ENCODE results near the gene RABEPK. TPM values are rescaled to one million over a fixed set of nuclear protein-coding genes. Genes with fewer than 3 reads are reported as not detected.
A peak's percentile ranks its signal among the peaks of the same experiment; 100 is the strongest.

RABEPK gene
- total RNA-seq, 4 donors from 2014 or later, result 8.7 to 15.0 (median 13.4) TPM

- ATAC-seq (no peak), DNase-seq (no peak)
- TF ChIP-seq, protein P1, sequence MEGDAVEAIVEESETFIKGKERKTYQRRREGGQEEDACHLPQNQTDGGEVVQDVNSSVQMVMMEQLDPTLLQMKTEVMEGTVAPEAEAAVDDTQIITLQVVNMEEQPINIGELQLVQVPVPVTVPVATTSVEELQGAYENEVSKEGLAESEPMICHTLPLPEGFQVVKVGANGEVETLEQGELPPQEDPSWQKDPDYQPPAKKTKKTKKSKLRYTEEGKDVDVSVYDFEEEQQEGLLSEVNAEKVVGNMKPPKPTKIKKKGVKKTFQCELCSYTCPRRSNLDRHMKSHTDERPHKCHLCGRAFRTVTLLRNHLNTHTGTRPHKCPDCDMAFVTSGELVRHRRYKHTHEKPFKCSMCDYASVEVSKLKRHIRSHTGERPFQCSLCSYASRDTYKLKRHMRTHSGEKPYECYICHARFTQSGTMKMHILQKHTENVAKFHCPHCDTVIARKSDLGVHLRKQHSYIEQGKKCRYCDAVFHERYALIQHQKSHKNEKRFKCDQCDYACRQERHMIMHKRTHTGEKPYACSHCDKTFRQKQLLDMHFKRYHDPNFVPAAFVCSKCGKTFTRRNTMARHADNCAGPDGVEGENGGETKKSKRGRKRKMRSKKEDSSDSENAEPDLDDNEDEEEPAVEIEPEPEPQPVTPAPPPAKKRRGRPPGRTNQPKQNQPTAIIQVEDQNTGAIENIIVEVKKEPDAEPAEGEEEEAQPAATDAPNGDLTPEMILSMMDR (IDR thresholded peaks at IDR 0.05 in 4 of 5, conservative IDR thresholded peaks at IDR 0.05 in 1 of 5), result no peak
- TF ChIP-seq POLR2A (IDR thresholded peaks at IDR 0.05), result no peak
- Histone ChIP-seq H3K27me3 (no peaks in the 10 kb centered on the region), H3K27ac (peak overlapping the region in 3 of 4 donors; percentile 7 to 30 (median 17)), H3K36me3 (peaks cover 5 to 56% of the 10 kb centered on the region in 2 donors), H3K9me3 (no peaks in the 10 kb centered on the region), H3K4me3 (peak overlapping the region in 1 of 4 donors; percentile 88), H3K4me1 (peaks cover 58 to 63% of the 10 kb centered on the region in 2 donors)
- intact Hi-C loops (cut with DNase I; ENCODE audit: low total_unique reads) (no loop called here), in situ Hi-C loops (cut with MboI; ENCODE audit: low sequenced_read_pairs in 4 of 4) (no loop called here)
These were observed 38.0 kb downstream of the RABEPK start for GRCh38 chr9:125238127-125238914.

DNA sequence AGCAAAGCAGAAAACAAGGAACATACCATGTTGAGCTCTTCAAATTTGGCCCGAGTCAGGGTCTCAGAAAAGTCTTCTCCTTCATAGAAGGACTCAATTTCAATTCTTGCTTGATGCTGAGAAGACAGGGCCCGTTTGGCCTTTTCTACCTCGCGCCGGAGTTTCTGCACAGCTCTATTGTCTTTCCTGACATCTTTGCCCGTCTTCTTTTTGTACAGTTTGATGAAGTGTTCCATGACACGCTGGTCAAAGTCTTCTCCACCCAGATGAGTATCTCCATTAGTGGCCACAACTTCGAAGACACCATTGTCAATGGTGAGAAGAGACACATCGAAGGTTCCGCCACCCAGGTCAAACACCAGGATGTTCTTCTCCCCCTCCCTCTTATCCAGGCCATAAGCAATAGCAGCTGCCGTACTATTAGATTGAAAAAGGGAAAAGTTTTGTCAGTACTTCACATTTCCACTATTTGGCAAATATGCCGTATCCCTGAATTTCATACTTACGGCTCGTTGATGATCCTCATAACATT lies 38.6 kb downstream of the RABEPK start:
- DNase-seq (no peak), ATAC-seq (no peak)
- no peaks in the 10 kb centered on the region for H3K27me3 ChIP-seq
- in situ Hi-C loops (cut with MboI; ENCODE audit: low sequenced_read_pairs in 4 of 4) (no loop called here), intact Hi-C loops (cut with DNase I; ENCODE audit: low total_unique reads) (no loop called here)
- TF ChIP-seq, protein P1 (IDR thresholded peaks at IDR 0.05 in 4 of 5, conservative IDR thresholded peaks at IDR 0.05 in 1 of 5), result no peak
- TF ChIP-seq POLR2A (IDR thresholded peaks at IDR 0.05), result no peak
- no peaks in the 10 kb centered on the region for H3K9me3 ChIP-seq
- H3K4me3 ChIP-seq, result peak overlapping the region in 2 of 4 donors; percentile 88 to 90
- peaks cover 58 to 63% of the 10 kb centered on the region in 2 donors for H3K4me1 ChIP-seq
- peaks cover 5 to 56% of the 10 kb centered on the region in 2 donors for H3K36me3 ChIP-seq
- peak overlapping the region in 3 of 4 donors; percentile 13 to 98 (median 94) for H3K27ac ChIP-seq

DNA sequence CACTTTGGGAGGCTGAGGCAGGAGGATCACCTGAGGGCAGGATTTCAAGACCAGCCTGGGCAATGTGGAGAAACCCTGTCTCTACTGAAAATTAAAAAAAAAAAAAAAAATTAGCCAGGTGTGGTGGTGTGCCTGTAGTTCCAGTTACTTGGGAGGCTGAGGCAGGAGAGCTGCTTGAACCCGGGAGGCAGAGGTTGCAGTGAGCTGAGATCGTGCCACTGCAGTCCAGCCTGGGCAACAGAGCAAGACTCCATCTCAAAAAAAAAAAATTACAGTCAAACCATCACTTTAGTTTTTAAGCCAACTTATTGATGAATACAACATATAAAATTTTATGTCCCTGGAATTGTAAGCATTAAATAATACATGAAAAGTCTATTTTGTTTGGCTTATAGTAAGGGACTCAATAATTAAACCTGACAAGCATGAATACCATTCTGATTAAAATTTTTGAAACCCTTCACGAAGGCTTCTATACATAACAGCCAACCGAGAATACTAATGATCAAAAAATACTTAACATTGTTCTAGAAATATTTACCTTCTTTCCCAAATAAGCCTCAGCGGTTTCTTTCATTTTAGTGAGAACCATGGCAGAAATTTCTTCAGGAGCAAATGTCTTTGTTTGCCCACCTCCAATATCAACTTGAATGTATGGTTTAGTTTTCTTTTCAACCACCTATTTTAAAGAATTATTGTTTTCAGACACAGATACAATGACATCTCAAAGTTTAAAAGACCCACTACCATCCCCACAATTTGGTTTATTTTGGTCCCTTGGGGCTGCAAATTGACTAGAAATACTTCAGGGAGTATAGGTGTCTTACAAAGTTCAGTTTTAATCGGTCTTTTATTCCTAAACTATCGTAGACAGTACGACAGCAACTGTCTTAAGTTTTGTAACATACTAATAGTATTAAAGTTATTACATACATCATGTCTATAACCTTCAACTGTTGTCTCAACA lies 39.6 kb downstream of the RABEPK start:
- H3K9me3 ChIP-seq, result no peaks in the 10 kb centered on the region
- H3K36me3 ChIP-seq, result peaks cover 5 to 52% of the 10 kb centered on the region in 2 donors
- peaks cover 55 to 60% of the 10 kb centered on the region in 2 donors for H3K4me1 ChIP-seq
- intact Hi-C loops (cut with DNase I; ENCODE audit: low total_unique reads) (loop anchor here (5.0 to 10.0 kb wide), 4 partner anchors 53 to 465 kb away; partner anchors contain the start of genes ARPC5L, GOLGA1, NR6A1 and OLFML2A), in situ Hi-C loops (cut with MboI; ENCODE audit: low sequenced_read_pairs in 4 of 4) (no loop called here)
- ATAC-seq, result no peak
- peak overlapping the region; percentile 91 to 99 (median 96) for H3K27ac ChIP-seq
- TF ChIP-seq, protein P1 (IDR thresholded peaks at IDR 0.05 in 4 of 5, conservative IDR thresholded peaks at IDR 0.05 in 1 of 5), result no peak
- TF ChIP-seq POLR2A (IDR thresholded peaks at IDR 0.05), result no peak
- H3K27me3 ChIP-seq, result no peaks in the 10 kb centered on the region
- peak overlapping the region; percentile 88 to 98 (median 92) for H3K4me3 ChIP-seq
- DNase-seq, result no peak

GRCh38 chr9:125240649-125240999 lies 40.3 kb downstream of the RABEPK start:
- Histone ChIP-seq H3K36me3 (peaks cover 5 to 45% of the 10 kb centered on the region in 2 donors), H3K4me3 (peak overlapping the region; percentile 88 to 98 (median 92)), H3K9me3 (no peaks in the 10 kb centered on the region), H3K4me1 (peaks cover 48 to 53% of the 10 kb centered on the region in 2 donors), H3K27ac (peak overlapping the region; percentile 91 to 99 (median 96)), H3K27me3 (no peaks in the 10 kb centered on the region)
- ATAC-seq (peak; percentile 23 to 30), DNase-seq (peak; percentile 43 to 65)
- intact Hi-C loops (cut with DNase I; ENCODE audit: low total_unique reads) (loop anchor here (5.0 to 10.0 kb wide), 4 partner anchors 53 to 466 kb away; partner anchors contain the start of genes ARPC5L, GOLGA1, NR6A1 and OLFML2A), in situ Hi-C loops (cut with MboI; ENCODE audit: low sequenced_read_pairs in 4 of 4) (no loop called here)
- TF ChIP-seq, protein P1 (IDR thresholded peaks at IDR 0.05 in 4 of 5, conservative IDR thresholded peaks at IDR 0.05 in 1 of 5), result peak in 1 of 5 experiments; percentile 34
- TF ChIP-seq POLR2A (IDR thresholded peaks at IDR 0.05), result no peak

Data from gastrocnemius medialis (tissue), 4 donors.